ENCODE results near the gene OPRPN. TPM values are rescaled to one million over a fixed set of nuclear protein-coding genes. Genes with fewer than 3 reads are reported as not detected.

OPRPN gene
- total RNA-seq, 1 donor from 2014 or later, result not detected

DNA sequence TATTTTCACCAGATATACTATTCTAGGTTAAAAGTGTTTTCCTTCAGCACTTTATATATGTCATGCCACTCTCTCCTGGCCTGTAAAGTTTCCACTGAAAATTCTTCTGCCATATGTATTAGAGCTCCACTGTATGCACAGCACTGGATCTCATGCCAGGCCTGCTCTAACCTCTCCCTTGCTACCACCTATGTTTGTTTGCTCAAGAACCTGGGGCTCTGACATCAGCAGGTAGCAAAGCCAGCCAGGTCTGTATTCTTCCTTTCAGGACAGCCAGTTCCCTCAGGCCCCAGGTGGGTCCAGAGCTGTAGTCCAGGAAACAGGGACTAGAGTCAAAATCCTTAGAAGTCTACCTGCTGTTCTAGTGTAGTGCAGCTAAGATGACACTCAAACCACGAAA lies 55.2 kb downstream of the OPRPN start:
- intact Hi-C loops (cut with micrococcal nuclease), result no loop called here
- no peak for ATAC-seq
- no peak for DNase-seq

Other genes with a start within 250 kb of the OPRPN start
- gene PRR27, start 243.7 kb upstream of the OPRPN start, total RNA-seq, result not detected
- not detected for gene ODAM, start 202.2 kb upstream of the OPRPN start, total RNA-seq
- not detected for gene FDCSP, start 171.8 kb upstream of the OPRPN start, total RNA-seq
- gene CSN3, start 155.3 kb upstream of the OPRPN start, total RNA-seq, result not detected
- not detected for gene CABS1, start 63.0 kb upstream of the OPRPN start, total RNA-seq
- not detected for gene SMR3A, start 37.2 kb upstream of the OPRPN start, total RNA-seq
- gene SMR3B, start 14.8 kb upstream of the OPRPN start, total RNA-seq, result not detected
- gene MUC7, start 74.3 kb downstream of the OPRPN start, total RNA-seq, result not detected
- not detected for gene AMTN, start 120.6 kb downstream of the OPRPN start, total RNA-seq
- gene AMBN, start 194.3 kb downstream of the OPRPN start, total RNA-seq, result not detected
- 1.9 TPM for gene ENAM, start 230.8 kb downstream of the OPRPN start, total RNA-seq

Data from left ventricle myocardium superior (tissue), 1 donor.